Calu3 (cell line): ENCODE results near the gene WDR37. TPM values are rescaled to one million over a fixed set of nuclear protein-coding genes. Genes with fewer than 3 reads are reported as not detected.

Source experiments
- BruUV-seq: library from RNA; stranded (reverse); fragments of 400-500 nt; replicated peaks from 2 replicates; lab custom pipeline; 2021; lab: Mats Ljungman, UMichigan
- CTCF ChIA-PET: fragments of 300-600 bp; sonication (Branson Sonifier 250); formaldehyde crosslinking; loops from one replicate; lab custom pipeline; 2022; ENCODE audit warnings: antibody characterized with exemption; lab: Charles Lee
- DNase-seq: peaks from one replicate; pipeline ENCODE4 v3.0.0; 2022
- H3K27ac Mint-ChIP-seq: one replicate; pipeline ENCODE4 v1.8.0; 2022; ENCODE audit warnings: mixed read lengths; ENCODE audit not compliant: unreplicated experiment
- H3K27me3 Mint-ChIP-seq: one replicate; pipeline ENCODE4 v1.8.0; 2022; ENCODE audit warnings: mixed read lengths; ENCODE audit not compliant: unreplicated experiment
- H3K36me3 Mint-ChIP-seq: one replicate; pipeline ENCODE4 v1.8.0; 2022; ENCODE audit warnings: mild to moderate bottlenecking, moderate library complexity, mixed read lengths; ENCODE audit not compliant: insufficient read depth, unreplicated experiment
- H3K4me1 Mint-ChIP-seq: one replicate; pipeline ENCODE4 v1.8.0; 2022; ENCODE audit warnings: mild to moderate bottlenecking, low read depth, mixed read lengths; ENCODE audit not compliant: unreplicated experiment
- H3K4me3 Mint-ChIP-seq: one replicate; pipeline ENCODE4 v1.8.0; 2022; ENCODE audit warnings: mild to moderate bottlenecking, low read depth, moderate library complexity, mixed read lengths; ENCODE audit not compliant: unreplicated experiment
- H3K9me3 Mint-ChIP-seq: one replicate; pipeline ENCODE4 v1.8.0; 2022; ENCODE audit warnings: low read depth, mixed read lengths; ENCODE audit not compliant: unreplicated experiment
- intact Hi-C: fragments of 100-400 bp; cut with micrococcal nuclease; formaldehyde crosslinking; loops from one replicate; pipeline ENCODE4 v1.10.0; 2022; ENCODE audit not compliant: unreplicated experiment
- total RNA-seq: library from RNA; stranded (reverse); gene quantifications from 2 replicates; pipeline ENCODE4 v1.2.3, GENCODE V29; 2022
- TF ChIP-seq, protein P1 (sequence below): fragments of 200-600 bp; IDR thresholded peaks from one replicate; pipeline ENCODE4 v1.8.0; 2022; ENCODE audit warnings: antibody characterized with exemption; ENCODE audit not compliant: unreplicated experiment

The WDR37 gene
- total RNA-seq, 1 experiment from 2014 or later = 17.8 TPM

DNA sequence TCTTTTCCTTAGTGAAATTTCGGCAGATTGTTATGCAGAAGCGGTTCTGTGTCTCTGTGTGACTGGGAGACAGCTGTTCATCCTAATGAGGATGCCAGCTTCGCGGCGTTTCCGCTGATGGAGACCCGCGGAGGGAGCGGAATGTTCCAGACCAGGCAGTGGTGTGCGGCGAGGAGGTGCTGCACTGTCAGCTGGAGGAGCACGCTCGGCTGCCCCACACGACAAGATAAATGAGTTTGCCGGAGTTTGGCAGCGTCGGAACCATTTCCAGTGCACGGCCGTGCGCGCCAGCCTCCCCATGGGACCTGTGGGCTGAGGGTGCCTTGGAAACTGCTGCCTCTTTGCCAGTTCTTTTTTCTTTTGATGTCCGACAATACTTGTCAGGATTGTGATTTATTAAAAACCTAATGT, 64.6 kb downstream of the WDR37 start:
- no peak for DNase-seq
- TF ChIP-seq, protein P1, sequence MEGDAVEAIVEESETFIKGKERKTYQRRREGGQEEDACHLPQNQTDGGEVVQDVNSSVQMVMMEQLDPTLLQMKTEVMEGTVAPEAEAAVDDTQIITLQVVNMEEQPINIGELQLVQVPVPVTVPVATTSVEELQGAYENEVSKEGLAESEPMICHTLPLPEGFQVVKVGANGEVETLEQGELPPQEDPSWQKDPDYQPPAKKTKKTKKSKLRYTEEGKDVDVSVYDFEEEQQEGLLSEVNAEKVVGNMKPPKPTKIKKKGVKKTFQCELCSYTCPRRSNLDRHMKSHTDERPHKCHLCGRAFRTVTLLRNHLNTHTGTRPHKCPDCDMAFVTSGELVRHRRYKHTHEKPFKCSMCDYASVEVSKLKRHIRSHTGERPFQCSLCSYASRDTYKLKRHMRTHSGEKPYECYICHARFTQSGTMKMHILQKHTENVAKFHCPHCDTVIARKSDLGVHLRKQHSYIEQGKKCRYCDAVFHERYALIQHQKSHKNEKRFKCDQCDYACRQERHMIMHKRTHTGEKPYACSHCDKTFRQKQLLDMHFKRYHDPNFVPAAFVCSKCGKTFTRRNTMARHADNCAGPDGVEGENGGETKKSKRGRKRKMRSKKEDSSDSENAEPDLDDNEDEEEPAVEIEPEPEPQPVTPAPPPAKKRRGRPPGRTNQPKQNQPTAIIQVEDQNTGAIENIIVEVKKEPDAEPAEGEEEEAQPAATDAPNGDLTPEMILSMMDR = no peak
- H3K36me3 Mint-ChIP-seq = peaks cover 11% of the 10 kb centered on the region
- BruUV-seq = no TSS peak
- H3K27me3 Mint-ChIP-seq = no peaks in the 10 kb centered on the region
- H3K4me3 Mint-ChIP-seq = no peak overlapping the region
- H3K4me1 Mint-ChIP-seq = no peaks in the 10 kb centered on the region
- CTCF ChIA-PET = no interaction called here
- H3K9me3 Mint-ChIP-seq = no peaks in the 10 kb centered on the region
- intact Hi-C loops = no loop called here
- H3K27ac Mint-ChIP-seq = no peak overlapping the region

- Mint-ChIP-seq H3K4me3 (no peak overlapping the region), H3K27ac (no peak overlapping the region), H3K27me3 (no peaks in the 10 kb centered on the region), H3K36me3 (peaks cover 11% of the 10 kb centered on the region), H3K9me3 (no peaks in the 10 kb centered on the region), H3K4me1 (no peaks in the 10 kb centered on the region)
- no TSS peak for BruUV-seq
- CTCF ChIA-PET = no interaction called here
- intact Hi-C loops = no loop called here
- TF ChIP-seq, protein P1 = no peak
- DNase-seq = no peak
Measured at GRCh38 chr10:1121271-1121970, 65.2 kb downstream of the WDR37 start.

DNA sequence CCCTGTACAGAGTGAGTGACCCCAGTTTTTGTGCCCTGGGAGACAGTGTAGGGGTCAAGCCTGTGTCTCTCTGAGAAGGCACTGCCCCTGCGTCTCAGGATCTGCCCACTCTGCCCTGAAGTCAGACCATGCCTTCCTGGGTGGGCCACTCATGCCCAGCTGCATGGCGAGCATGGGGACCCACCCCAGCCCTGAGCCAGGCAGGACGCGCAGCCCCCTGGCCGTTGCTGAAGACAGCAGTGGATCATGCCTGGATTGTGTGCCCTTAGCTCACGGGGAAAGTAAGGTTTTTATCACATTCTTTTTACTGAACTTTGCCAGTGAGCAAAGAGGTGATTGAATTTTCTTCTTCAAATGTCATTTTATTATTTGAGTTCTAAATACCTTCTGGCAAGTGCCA, 66.2 kb downstream of the WDR37 start:
- H3K27me3 Mint-ChIP-seq = no peaks in the 10 kb centered on the region
- no peak for DNase-seq
- CTCF ChIA-PET = no interaction called here
- intact Hi-C loops = no loop called here
- no peaks in the 10 kb centered on the region for H3K9me3 Mint-ChIP-seq
- H3K4me3 Mint-ChIP-seq = no peak overlapping the region
- no TSS peak for BruUV-seq
- H3K27ac Mint-ChIP-seq = no peak overlapping the region
- peaks cover 10% of the 10 kb centered on the region for H3K36me3 Mint-ChIP-seq
- H3K4me1 Mint-ChIP-seq = no peaks in the 10 kb centered on the region
- TF ChIP-seq, protein P1 = no peak

DNA sequence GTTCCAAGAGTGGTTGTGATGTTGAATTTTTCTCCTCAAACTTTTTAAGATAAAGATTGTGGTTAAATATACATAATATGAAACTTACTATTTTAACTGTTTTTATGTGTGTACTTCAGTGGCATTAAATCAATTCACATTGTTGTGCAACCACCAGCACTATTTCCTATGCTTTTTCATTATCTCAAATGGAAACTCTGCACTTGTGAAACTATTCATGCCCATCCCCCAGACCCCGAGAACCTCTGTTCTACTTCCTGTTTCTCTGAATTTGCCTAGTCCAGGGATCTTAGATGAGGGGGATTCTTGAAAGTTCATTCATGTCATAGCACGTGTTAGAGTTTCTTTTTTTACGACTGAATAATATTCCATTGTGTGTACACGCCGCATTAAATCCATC, 67.0 kb downstream of the WDR37 start:
- Mint-ChIP-seq H3K27me3 (no peaks in the 10 kb centered on the region), H3K27ac (no peak overlapping the region), H3K9me3 (no peaks in the 10 kb centered on the region), H3K4me1 (no peaks in the 10 kb centered on the region), H3K36me3 (peaks cover 13% of the 10 kb centered on the region), H3K4me3 (no peak overlapping the region)
- intact Hi-C loops = no loop called here
- TF ChIP-seq, protein P1 = no peak
- no TSS peak for BruUV-seq
- DNase-seq = no peak
- CTCF ChIA-PET = no interaction called here
